Endothelial cell of umbilical vein (primary cell): ENCODE measurements around the gene CNMD. TPM values are rescaled to one million over a fixed set of nuclear protein-coding genes. Genes with fewer than 3 reads are reported as not detected.

Experiments used
- BruUV-seq: library from RNA; stranded (reverse); fragments of 400-500 nt; replicated peaks from 2 replicates; lab custom pipeline; 2021; lab: Mats Ljungman, UMichigan
- CTCF ChIA-PET: fragments of 300-600, 350-600 bp; sonication (Branson Sonifier 250); formaldehyde crosslinking; loops from one replicate; lab custom pipeline; 2021; ENCODE audit warnings: antibody characterized with exemption, inconsistent platforms; lab: Charles Lee
- POLR2A ChIA-PET: fragments of 300-600, 350-600 bp; sonication (Branson Sonifier 250); formaldehyde crosslinking; loops from one replicate; lab custom pipeline; 2021; ENCODE audit warnings: antibody characterized with exemption, inconsistent platforms; lab: Charles Lee
- DNase-seq: peaks from one replicate; pipeline ENCODE4 v3.0.0-alpha.2; 2011; ENCODE audit warnings: low read depth, low spot score
- FAIRE-seq: peaks from 2 replicates; lab custom pipeline; 2011; peaks lifted over from hg19 to GRCh38; lab: Jason Lieb, UNC
- H2AFZ ChIP-seq: 2 replicates; pipeline ENCODE4 v1.6.0; 2012; ENCODE audit warnings: low read depth, low read length, control low read depth, inconsistent platforms
- H3K27ac ChIP-seq: 2 replicates; pipeline ENCODE4 v1.5.1; 2011; ENCODE audit warnings: low read depth, mild to moderate bottlenecking, control low read depth, low read length, moderate library complexity; ENCODE audit not compliant: insufficient read depth
- H3K27me3 ChIP-seq, 2 experiments: 2 replicates each; pipeline versions ENCODE4 v1.6.0 to v1.6.1; 2011; ENCODE audit warnings: low read length in 2 of 2, mixed read lengths in 1 of 2; ENCODE audit not compliant: control insufficient read depth in 2 of 2, insufficient read depth in 2 of 2
- H3K36me3 ChIP-seq, 2 experiments: 2 replicates in 1 of 2; 3 replicates in 1 of 2; pipeline ENCODE4 v1.5.1; 2011; ENCODE audit warnings: low read length in 2 of 2, mild to moderate bottlenecking in 1 of 2, moderate library complexity in 1 of 2; ENCODE audit not compliant: control insufficient read depth in 2 of 2, insufficient read depth in 2 of 2; ENCODE audit errors: extremely low read depth in 1 of 2
- H3K4me1 ChIP-seq: 3 replicates; pipeline ENCODE4 v1.5.1; 2011; ENCODE audit warnings: mild to moderate bottlenecking, low read length; ENCODE audit not compliant: control insufficient read depth, insufficient read depth; ENCODE audit errors: extremely low read depth
- H3K4me2 ChIP-seq: 2 replicates; pipeline ENCODE4 v1.6.1; 2011; ENCODE audit warnings: low read length, control low read depth, mixed read lengths; ENCODE audit not compliant: insufficient read depth
- H3K4me3 ChIP-seq, 3 experiments: fragments of 200-600 bp in 1 of 3; sonication (generic), shearing (Covaris generic) in 1 of 3; replicated peaks in 1 of 3; 2 replicates each; pipeline ENCODE4 v1.5.1; 2011 to 2016; ENCODE audit warnings: control low read depth in 3 of 3, low read length in 3 of 3, mild to moderate bottlenecking in 2 of 3, inconsistent platforms in 1 of 3, low read depth in 1 of 3, moderate library complexity in 1 of 3; ENCODE audit not compliant: insufficient read depth in 1 of 3
- H3K79me2 ChIP-seq: 2 replicates; pipeline ENCODE4 v1.6.0; 2012; ENCODE audit warnings: low read length, inconsistent platforms; ENCODE audit not compliant: control insufficient read depth, insufficient read depth
- H3K9ac ChIP-seq: replicated peaks from 2 replicates; pipeline ENCODE3; 2011; ENCODE audit warnings: low read length, control low read depth; ENCODE audit not compliant: insufficient read depth; ENCODE audit errors: extremely low read depth
- H3K9me1 ChIP-seq: replicated peaks from 3 replicates; pipeline ENCODE4 v1.6.0; 2011; ENCODE audit warnings: mild to moderate bottlenecking, low read length; ENCODE audit not compliant: control insufficient read depth, insufficient read depth; ENCODE audit errors: extremely low read depth
- H3K9me3 ChIP-seq: replicated peaks from 2 replicates; pipeline ENCODE4 v1.5.1; 2012; ENCODE audit warnings: low read length, inconsistent platforms; ENCODE audit not compliant: control insufficient read depth, insufficient read depth
- H4K20me1 ChIP-seq: replicated peaks from 2 replicates; pipeline ENCODE3; 2011; ENCODE audit warnings: mild to moderate bottlenecking, low read length; ENCODE audit not compliant: control insufficient read depth, insufficient read depth; ENCODE audit errors: extremely low read depth
- CTCF ChIP-seq, 2 donors: IDR thresholded peaks; 1 replicate in 1 of 2; 2 replicates in 1 of 2; pipeline ENCODE4 v1.5.1; 2011; ENCODE audit warnings: low read length in 2 of 2, mild to moderate bottlenecking in 2 of 2, moderate library complexity in 2 of 2, control low read depth in 1 of 2, inconsistent platforms in 1 of 2, low read depth in 1 of 2; ENCODE audit not compliant: insufficient read depth in 1 of 2; ENCODE audit errors: extremely low read depth in 1 of 2
- EZH2 ChIP-seq: IDR thresholded peaks from 2 replicates; pipeline ENCODE4 v1.6.1; 2012; ENCODE audit warnings: borderline replicate concordance, low read depth, mild to moderate bottlenecking, moderate library complexity, low read length, inconsistent platforms; ENCODE audit not compliant: severe bottlenecking
- FOS ChIP-seq: IDR thresholded peaks from 2 replicates; pipeline ENCODE4 v1.6.1; 2011; ENCODE audit warnings: mild to moderate bottlenecking, low read length, moderate library complexity, borderline replicate concordance; ENCODE audit not compliant: insufficient read depth
- GATA2 ChIP-seq: IDR thresholded peaks from 2 replicates; pipeline ENCODE4 v1.7.0; 2011; ENCODE audit warnings: low read depth, mild to moderate bottlenecking, moderate library complexity, mixed read lengths, low read length; ENCODE audit not compliant: insufficient read length, insufficient read depth
- JUN ChIP-seq: IDR thresholded peaks from 2 replicates; pipeline ENCODE4 v1.6.1; 2011; ENCODE audit warnings: borderline replicate concordance, low read depth; ENCODE audit not compliant: insufficient read length, insufficient read depth
- MYC ChIP-seq: IDR thresholded peaks from one replicate; pipeline ENCODE4 v1.6.1; 2011; ENCODE audit warnings: mild to moderate bottlenecking, low read depth, low read length
- POLR2A ChIP-seq: IDR thresholded peaks from 2 replicates; pipeline ENCODE4 v1.6.1; 2012; ENCODE audit warnings: low read depth, mild to moderate bottlenecking, control low read depth, low read length
- POLR2AphosphoS5 ChIP-seq: IDR thresholded peaks from 2 replicates; pipeline ENCODE4 v1.6.1; 2012; ENCODE audit warnings: low read depth, mild to moderate bottlenecking, control low read depth, low read length, moderate library complexity; ENCODE audit not compliant: insufficient read depth
- dilution Hi-C: fragments of 300-500 bp; cut with MboI; formaldehyde crosslinking; loops from one replicate; pipeline ENCODE4 v1.15.0; 2019; ENCODE audit warnings: low sequenced_read_pairs; ENCODE audit not compliant: extremely low pct_ligation_motif_present
- intact Hi-C: fragments of 100-400 bp; cut with micrococcal nuclease; formaldehyde crosslinking; loops from one replicate; pipeline ENCODE4 v1.10.0; 2022
- polyA plus RNA-seq, 4 experiments: library from polyadenylated mRNA; depleted of rRNA in 3 of 4; stranded (reverse) in 3 of 4; unstranded in 1 of 4; fragments of >200 nt; gene quantifications; 2 replicates each; pipeline versions ENCODE4 v1.2.1 to v1.2.3, GENCODE V29; 2011 to 2012; ENCODE audit warnings: missing spikeins in 1 of 4
- total RNA-seq: library from RNA; stranded (reverse); gene quantifications from 2 replicates; pipeline ENCODE4 v1.2.3, GENCODE V29; 2021
- TF ChIP-seq, protein P1 (sequence below): IDR thresholded peaks from 2 replicates; pipeline ENCODE4 v1.6.1; 2011; ENCODE audit not compliant: insufficient read depth, insufficient read length

Gene CNMD
- total and polyA plus RNA-seq, 2 donors (not counting 3 experiments of a cell fraction or from before 2014, with no cell fraction given) = not detected

DNA sequence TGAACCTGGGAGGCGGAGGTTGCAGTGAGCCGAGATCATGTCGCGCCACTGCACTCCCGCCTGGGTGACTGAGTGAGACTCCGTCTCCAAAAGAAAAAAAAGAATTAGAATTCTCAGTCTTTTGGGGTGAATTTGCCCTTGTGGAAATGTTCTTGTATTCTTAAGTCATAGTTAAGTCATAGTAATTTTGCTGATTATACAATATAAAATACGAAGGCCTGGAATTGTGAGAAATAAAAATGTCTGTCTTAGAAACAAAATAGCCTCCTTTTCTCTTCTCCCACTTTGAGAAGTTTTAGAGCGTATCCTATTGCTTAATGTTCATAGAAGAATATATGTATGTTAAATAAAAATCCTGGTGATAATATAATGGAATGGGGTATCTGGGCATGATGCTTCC, 68.9 kb downstream of the CNMD start:
- TF ChIP-seq CTCF (IDR thresholded peaks at IDR 0.05; ENCODE audit: extremely low read depth in 1 of 2, insufficient read depth in 1 of 2, low read depth in 1 of 2, low read length in 2 of 2) = no peak

DNA sequence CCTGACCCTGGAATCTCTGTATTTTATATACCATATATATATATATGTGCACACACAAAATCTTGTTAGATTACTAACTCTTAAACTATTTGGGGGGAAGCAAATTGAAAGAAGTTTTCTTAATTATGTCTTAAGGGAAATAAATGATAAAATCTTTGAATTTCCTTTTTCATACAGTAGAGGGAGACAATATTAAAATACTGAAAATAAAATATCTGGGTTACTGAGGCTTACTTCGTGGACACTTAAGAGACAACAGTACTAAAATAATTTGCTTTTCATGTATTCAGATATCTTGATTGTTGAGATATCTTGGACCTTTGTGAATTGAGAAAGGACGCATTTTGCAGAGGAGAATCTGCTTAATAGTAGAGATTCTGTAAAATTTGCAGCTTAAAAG, 69.9 kb downstream of the CNMD start:
- ChIA-PET POLR2A (no interaction called here), CTCF (interaction anchor here (1.2 to 1.3 kb wide), 2 partner anchors 11 to 16 kb away, joined by 3 to 4 read pairs; no protein-coding TSS in a partner anchor)
- no peak for FAIRE-seq
- no TSS peak for BruUV-seq
- Histone ChIP-seq H3K4me2 (no peak overlapping the region), H3K4me1 (no peaks in the 10 kb centered on the region), H3K79me2 (peaks cover 33% of the 10 kb centered on the region), H4K20me1 (no peaks in the 10 kb centered on the region), H2AFZ (no peak overlapping the region), H3K36me3 (peaks cover 0 to 12% of the 10 kb centered on the region in 2 experiments), H3K9ac (no peak overlapping the region), H3K9me1 (no peaks in the 10 kb centered on the region), H3K27me3 (no peaks in the 10 kb centered on the region), H3K27ac (no peak overlapping the region), H3K4me3 (no peak overlapping the region), H3K9me3 (no peaks in the 10 kb centered on the region)
- no peak for DNase-seq
- TF ChIP-seq MYC = no peak
- TF ChIP-seq JUN = no peak
- no peak for TF ChIP-seq POLR2A
- no peak for TF ChIP-seq CTCF (IDR thresholded peaks at IDR 0.05; ENCODE audit: extremely low read depth in 1 of 2, insufficient read depth in 1 of 2, low read depth in 1 of 2, low read length in 2 of 2)
- no peak for TF ChIP-seq EZH2
- TF ChIP-seq GATA2 = no peak
- no peak for TF ChIP-seq POLR2AphosphoS5
- TF ChIP-seq FOS = no peak
- TF ChIP-seq, protein P1, sequence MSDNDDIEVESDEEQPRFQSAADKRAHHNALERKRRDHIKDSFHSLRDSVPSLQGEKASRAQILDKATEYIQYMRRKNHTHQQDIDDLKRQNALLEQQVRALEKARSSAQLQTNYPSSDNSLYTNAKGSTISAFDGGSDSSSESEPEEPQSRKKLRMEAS = no peak
- intact Hi-C loops = no loop called here
- dilution Hi-C loops = no loop called here

More for the DNA sequence above, 68.9 kb downstream of the CNMD start:
- CTCF ChIA-PET = interaction anchor here (1.2 to 1.3 kb wide), 2 partner anchors 10 to 17 kb away, joined by 3 to 4 read pairs; no protein-coding TSS in a partner anchor
- peaks cover 0 to 11% of the 10 kb centered on the region in 2 experiments for H3K36me3 ChIP-seq
- FAIRE-seq (no peak), DNase-seq (no peak)
- dilution Hi-C loops (no loop called here), intact Hi-C loops (no loop called here)
- H3K4me1 ChIP-seq = no peaks in the 10 kb centered on the region
- no peak overlapping the region for H3K27ac ChIP-seq
- no TSS peak for BruUV-seq
- H3K4me3 ChIP-seq = no peak overlapping the region
- H2AFZ ChIP-seq = no peak overlapping the region
- POLR2A ChIA-PET = no interaction called here
- H3K4me2 ChIP-seq = no peak overlapping the region
- no peaks in the 10 kb centered on the region for H3K9me3 ChIP-seq
- H3K27me3 ChIP-seq = no peaks in the 10 kb centered on the region
- H4K20me1 ChIP-seq = no peaks in the 10 kb centered on the region
- H3K9me1 ChIP-seq = no peaks in the 10 kb centered on the region
- H3K9ac ChIP-seq = no peak overlapping the region
- H3K79me2 ChIP-seq = peaks cover 42% of the 10 kb centered on the region
